WI38 (cell line): ENCODE measurements around the gene ANKRD24.
"Not testable (repeated sequence)": the region's sequence is repeated elsewhere in the genome, so short reads cannot be mapped to it uniquely, and the experiment has no call there.

ENCODE experiments used
- H3K4me3 ChIP-seq: 2 replicates; pipeline ENCODE4 v1.5.1; 2011; ENCODE audit warnings: low read depth, mild to moderate bottlenecking, control low read depth, low read length
- CTCF ChIP-seq: IDR thresholded peaks from 2 replicates; pipeline ENCODE4 v1.5.1; 2012; ENCODE audit warnings: low read depth, mild to moderate bottlenecking, control low read depth, low read length

Gene ANKRD24

GRCh38 chr19:4272894-4273293 lies 90.4 kb downstream of the ANKRD24 start:
- no peak overlapping the region for H3K4me3 ChIP-seq
- no peak for TF ChIP-seq CTCF

DNA sequence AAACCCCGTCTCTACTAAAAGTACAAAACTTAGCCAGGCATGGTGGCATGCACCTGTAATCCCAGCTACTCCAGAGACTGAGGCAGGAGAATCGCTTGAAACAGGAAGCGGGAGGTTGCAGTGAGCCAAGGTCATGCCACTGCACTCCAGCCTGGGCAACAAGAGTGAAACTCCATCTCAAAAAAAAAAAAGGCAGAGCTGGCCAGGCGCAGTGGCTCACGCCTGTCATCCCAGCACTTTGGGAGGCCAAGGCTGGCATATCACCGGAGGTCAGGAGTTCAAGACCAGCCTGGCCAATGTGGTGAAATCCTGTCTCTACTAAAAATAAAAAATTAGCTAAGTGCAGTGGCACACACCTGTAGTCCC lies 91.8 kb downstream of the ANKRD24 start:
- not testable (repeated sequence) for H3K4me3 ChIP-seq
